GM10266 (cell line): Measurements from ENCODE around the gene KRTAP10-6.

ENCODE experiments used
- DNase-seq: peaks from one replicate; pipeline ENCODE4 v3.0.0; 2012; ENCODE audit errors: extremely low spot score
- TF ChIP-seq, protein P1 (sequence below): IDR thresholded peaks from 2 replicates; pipeline ENCODE4 v1.5.1; 2012; ENCODE audit warnings: mild to moderate bottlenecking, low read depth; ENCODE audit not compliant: control insufficient read depth, insufficient read depth; ENCODE audit errors: missing control alignments

Gene KRTAP10-6

DNA sequence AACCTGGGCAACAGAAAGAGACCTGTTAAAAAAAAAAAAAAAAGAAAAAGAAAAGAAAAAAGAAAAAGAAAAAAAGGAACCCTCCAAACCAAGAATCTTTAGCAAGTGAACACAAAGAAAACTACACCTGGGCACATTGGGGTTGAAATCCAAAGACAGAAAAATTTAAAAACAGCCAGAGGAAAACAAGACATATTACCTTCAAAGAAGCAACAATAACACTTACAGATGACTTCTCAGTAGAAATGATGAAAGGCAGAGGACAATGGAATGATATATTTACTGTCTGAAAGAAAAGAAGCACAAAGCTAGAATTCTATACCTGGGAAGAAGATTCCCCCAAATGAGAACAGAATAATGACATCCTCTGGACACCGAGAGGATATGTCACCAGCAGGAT is 49.6 kb downstream of the KRTAP10-6 start:
- TF ChIP-seq, protein P1, sequence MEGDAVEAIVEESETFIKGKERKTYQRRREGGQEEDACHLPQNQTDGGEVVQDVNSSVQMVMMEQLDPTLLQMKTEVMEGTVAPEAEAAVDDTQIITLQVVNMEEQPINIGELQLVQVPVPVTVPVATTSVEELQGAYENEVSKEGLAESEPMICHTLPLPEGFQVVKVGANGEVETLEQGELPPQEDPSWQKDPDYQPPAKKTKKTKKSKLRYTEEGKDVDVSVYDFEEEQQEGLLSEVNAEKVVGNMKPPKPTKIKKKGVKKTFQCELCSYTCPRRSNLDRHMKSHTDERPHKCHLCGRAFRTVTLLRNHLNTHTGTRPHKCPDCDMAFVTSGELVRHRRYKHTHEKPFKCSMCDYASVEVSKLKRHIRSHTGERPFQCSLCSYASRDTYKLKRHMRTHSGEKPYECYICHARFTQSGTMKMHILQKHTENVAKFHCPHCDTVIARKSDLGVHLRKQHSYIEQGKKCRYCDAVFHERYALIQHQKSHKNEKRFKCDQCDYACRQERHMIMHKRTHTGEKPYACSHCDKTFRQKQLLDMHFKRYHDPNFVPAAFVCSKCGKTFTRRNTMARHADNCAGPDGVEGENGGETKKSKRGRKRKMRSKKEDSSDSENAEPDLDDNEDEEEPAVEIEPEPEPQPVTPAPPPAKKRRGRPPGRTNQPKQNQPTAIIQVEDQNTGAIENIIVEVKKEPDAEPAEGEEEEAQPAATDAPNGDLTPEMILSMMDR: no peak
- DNase-seq: no peak
